Activated CD4-positive, CD25-positive, alpha-beta regulatory T cell treated with anti-CD3 and anti-CD28 coated beads, Interleukin-2, amount 50 U/mL, for 72 hours (primary cell): ENCODE results near the gene PDE10A.

ENCODE experiments used
- DNase-seq: peaks from one replicate; pipeline ENCODE4 v3.0.0; 2021

Gene PDE10A

DNA sequence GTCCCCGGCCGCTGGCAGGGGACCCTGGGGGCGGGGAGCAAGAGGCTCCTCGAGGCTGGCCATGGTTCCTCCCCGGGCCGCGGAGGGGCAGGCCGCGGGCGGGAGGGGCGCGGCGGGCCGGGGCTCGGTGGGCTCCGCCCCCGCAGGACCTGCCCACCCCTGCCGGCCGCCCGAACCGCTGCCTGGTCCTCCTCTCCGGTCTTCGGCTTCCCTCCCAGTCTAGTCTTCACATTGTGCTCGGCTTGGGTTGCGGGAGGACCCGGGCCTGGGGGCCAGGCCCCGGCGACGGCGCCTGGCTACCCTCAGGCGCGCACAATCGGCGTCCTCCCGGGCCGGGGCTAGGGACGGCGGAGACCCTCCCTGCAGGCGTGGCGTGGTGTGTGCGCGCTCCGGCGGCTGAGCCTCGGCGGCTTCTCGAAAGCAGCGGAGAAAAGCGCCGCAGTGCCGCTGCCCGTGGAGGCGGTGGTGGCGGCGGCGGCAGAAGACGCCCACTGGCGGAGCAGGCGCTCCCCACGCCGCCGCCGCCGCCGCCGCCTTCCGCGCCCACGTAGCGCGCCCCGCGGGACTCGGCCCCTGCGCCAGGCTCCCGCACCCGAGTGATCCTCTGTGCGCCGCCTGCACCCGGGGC, at the start of gene PDE10A:
PDE10A (minus strand) TSS at position 493 of the 628 bp plus-strand sequence; CDS start at position 63, 430 bp downstream.
- DNase-seq, result no peak

DNA sequence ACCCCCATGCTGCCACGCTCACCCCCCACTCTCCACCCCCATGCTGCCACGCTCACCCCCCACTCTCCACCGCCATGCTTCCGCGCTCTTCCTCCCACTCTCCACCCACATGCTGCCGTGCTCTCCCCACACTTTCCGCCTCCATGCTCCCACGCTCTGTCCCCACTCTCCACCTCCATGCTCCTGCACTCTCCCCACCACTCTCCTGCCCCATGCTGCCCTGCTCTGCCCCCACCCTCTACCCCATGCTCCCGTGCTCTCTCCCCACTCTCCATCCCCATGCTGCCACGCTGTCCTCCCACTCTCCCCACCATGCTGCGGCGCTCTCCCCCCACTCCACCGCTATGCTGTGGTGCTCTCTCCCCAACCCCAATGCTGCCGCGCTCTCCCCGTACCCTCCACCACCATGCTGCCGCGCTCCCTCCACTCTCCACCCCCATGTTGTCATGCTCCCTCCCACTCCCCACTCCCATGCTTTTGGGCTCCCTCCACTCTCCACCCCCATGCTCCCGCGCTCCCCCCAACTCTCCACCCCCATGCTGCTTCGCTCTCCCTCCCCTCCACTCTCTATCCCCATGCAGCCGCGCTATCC, 46.0 kb upstream of the PDE10A start:
- no peak for DNase-seq

DNA sequence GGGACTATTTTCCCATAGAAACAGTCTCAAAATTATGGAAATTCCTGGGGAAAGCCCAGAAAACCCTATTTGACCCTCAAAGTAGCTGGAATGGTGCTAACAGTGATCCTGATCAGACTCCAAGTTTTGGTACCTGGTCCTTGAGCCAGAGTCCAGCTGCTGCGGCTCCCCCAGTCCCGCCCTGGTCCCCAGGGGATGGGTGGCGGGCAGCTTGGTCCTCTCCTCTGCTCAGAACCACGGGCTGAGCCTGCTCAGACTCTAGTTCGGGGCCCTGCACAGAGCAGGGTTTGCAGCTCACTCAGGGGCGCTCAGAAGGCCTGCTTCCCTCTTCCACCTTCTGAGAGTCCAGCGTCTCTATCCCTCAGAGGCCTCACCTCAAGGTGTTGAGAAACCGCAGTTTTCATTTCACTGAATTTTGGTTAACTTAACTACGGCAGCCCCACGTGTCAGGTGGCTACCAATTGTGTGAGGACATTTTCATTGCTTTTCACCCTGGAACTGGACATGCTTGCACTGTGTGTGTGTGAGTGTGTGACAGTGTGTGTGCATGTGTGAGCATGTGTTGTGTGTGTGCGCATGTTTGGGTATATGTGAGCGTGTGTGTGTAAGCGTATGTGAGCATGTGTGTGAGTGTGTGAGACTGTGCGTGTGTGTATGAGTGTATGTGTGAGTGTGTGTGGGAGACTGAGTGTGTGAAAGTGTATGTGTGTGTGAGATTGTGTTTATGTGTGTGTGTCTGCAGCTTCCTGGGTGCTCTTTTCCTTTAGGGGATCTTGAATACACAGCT, 44.2 kb upstream of the PDE10A start:
- DNase-seq, result no peak

DNA sequence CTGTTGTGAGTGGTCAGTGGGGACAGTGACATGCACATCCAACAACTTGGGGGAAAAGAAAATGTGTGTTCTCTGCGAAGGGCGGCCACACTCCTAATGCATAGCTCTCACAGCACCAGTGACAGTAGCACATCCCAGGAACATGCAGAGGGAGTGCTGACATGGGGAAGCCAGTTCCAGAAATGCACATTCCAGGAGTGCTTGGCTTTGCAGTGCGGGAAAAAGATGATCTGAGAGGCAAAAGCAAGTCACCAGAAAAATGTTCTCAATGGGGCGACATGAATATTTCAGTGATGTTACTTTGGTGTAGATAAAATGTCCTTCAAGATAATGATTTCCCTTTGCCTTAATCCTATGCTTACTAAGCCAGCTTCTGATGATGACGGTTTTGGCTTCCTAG, 42.9 kb upstream of the PDE10A start:
- DNase-seq, result no peak

DNA sequence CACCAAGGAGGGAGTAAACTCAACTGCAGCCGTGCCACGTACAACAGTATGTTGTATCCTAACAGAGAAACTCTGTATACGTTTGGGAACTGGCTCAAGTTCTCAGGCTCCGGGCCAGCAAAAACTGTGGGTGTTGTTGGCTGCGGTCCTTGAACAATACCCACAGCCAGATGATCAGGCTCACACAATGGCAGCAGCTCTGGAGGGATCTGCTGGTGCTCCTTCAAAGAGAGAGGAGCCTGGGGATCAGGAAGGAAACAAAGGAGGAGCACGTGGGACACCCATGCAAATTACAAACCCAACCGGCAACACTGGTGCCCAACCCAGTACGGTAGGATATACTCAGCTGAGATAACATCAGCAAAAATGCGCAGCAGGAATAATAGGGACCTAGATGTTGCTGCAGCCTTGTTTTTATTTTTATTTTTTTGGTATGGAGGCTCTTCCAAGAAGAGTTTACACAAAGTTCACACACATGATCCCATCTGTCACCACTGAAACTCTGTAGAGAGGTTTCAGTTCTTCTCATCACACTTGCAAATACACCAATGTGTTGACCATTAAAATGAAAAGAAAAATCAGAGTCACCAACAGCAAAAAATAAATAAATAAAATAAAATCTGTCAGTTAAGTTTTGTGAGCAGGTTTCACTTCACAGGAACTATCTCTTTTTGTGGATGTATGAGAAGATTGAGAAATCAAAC, 41.2 kb upstream of the PDE10A start:
- no peak for DNase-seq

DNA sequence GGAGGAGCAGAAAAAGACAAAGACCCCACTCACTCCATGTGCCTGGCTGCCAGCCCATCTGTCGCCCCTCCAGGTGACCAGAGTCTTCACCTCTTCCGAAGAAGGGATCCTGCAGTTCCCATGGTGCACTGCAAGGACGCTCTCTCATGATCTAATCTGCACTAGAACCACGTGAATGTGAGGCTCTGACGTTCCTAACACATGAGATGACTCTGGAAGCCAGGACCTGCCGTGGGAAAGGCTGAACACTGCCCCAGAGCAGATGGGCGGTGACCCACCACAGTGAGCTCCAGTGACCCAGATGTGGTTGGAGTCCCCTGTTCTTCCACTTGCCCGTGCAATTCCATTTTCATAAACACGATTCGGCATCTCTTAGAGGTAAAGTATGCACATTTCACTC, 39.6 kb upstream of the PDE10A start:
- no peak for DNase-seq

DNA sequence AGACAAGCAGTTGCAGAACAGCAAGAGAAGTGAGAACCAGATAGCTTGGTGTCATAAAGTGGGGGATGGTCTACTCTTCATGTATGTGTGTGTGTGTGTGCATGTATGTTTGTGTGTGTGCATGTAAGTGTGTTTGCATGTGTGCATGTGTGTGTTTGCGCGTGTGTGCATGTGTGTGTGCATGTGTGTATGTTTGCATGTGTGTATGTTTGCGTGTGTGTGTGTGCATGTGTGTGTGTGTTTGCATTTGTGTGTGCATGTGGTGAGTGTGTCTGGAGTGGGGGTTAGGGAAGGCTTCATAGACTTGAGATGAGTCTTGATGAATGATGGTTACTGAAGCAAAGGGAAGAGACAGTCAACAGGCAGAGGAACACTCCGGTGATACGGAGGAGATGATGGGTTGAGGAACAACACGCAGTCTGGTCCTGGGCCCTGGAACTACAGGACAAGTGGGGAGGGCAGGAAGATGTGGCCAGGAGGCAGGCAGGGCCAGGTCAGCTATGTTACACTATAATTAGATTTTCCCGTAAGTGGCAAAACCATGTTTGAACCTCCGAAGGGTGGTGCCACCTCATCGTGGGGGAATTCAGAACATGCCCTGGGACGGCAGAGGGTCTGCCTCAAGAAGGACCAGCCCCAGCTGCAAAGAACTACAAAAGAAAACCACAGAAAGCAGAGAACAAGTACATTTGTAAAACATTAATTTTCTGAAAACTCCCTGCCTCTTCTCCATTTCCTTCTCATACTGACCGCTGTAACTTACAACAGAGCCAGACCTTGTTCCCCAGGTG, 38.7 kb upstream of the PDE10A start:
- no peak for DNase-seq

DNA sequence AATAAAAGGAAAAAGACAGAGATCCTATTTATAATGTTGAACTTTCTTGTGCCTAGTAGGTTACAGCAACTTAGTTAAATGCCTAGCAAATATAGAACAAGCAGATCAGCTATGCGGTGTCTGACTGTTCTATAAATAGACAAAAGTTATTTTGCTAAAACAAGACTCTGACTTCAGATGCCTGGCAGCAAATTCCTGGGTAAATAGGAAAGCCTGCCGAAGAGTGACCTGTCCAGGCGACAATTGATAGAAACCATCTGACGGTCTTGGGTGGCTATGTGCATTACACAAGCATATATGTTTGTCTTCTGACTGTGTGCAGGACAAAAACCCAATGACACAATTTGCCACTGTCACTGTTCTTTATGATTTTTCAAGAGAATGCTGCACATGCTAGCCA, 38.0 kb upstream of the PDE10A start:
- DNase-seq, result no peak

DNA sequence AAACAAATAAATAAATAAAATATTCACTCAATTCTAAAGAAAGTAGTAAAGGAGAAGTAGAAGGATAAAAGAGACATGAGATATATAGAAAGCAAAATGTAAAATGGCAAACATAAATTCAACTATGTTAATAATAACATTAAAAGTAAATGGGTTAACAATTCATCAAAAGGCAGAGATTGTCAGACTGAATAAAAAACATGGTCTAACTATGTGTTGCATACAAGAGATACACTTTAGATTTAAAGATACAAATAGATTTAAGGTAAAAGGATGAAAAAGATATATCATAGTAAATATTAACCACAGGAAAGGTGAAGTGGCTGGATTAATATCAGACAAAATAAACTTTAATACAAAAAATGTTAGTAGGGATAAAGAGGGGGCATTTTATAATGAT, 35.8 kb upstream of the PDE10A start:
- no peak for DNase-seq

DNA sequence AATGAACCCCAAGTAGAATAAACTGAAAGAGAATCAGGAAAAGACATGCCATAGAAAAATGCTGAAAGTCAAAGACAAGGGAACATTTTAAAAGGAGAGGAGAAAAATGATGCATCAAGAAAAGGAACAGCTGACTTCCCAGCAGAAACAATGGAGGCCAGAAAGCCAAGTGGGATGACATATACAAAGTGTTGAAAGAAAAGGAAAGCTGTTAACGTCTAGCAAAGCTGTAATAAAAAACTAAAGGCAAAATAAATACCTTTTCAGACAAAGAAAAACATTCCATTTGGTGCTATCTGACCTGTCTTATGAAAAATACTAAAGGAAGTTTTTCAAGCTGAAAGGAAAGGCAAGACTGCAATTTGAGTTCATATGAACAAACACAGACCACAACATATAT, 34.1 kb upstream of the PDE10A start:
- DNase-seq, result no peak

DNA sequence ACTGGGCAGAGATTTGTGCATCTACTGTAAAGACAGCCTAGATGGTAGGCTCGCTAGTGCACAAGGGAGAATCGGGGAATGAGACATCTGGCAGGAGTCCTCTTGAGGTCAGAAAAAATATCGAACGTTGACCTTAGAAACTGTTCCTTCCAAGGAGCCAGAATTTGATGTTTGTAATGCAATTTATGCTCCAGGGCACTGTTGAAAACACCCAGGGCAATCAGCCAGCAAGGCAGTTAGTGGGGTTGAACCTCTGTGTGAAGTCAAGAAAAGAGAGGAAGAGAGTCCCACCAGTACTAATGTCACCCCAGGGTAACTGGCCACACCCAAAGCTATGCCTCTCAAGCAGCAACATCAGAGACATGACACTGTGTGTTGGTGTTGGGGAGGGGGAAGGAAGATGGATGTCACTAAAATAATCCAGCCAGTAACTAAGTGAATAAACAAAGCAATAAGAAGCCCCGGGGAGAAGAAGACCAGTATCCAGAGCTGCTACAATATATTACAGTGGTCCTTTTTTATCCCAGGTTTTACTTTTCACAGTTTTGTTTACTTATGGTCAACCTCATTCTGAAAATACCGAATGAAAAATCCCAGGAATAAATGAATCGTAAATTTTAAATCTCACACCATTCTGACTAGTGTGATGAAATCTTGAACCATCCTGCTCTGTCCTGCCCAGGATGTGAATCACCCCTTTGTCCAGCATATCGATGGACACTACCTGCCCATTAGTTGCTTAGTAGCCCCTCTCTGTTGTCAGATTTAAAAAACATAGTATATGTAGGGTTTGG, 32.9 kb upstream of the PDE10A start:
- DNase-seq, result no peak

DNA sequence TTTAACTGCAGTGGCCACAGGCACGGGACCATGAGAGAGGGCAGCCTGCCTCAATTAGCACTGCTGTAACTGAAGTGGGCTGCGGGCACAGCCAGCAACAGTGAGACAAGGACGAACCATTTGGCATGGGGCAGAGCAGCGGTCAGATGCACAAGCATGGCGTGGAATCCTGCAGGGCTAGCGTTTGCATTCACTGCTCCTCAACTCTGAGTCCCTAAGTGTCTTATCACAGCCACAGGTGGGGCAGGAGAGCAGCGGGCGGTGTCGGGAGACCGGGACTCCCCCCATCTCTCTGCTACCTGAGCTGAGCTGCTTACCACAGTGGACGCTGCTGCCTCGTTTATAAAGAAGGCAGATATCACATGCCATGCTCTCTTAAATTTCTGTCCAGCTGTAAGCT, 31.3 kb upstream of the PDE10A start:
- DNase-seq, result no peak

DNA sequence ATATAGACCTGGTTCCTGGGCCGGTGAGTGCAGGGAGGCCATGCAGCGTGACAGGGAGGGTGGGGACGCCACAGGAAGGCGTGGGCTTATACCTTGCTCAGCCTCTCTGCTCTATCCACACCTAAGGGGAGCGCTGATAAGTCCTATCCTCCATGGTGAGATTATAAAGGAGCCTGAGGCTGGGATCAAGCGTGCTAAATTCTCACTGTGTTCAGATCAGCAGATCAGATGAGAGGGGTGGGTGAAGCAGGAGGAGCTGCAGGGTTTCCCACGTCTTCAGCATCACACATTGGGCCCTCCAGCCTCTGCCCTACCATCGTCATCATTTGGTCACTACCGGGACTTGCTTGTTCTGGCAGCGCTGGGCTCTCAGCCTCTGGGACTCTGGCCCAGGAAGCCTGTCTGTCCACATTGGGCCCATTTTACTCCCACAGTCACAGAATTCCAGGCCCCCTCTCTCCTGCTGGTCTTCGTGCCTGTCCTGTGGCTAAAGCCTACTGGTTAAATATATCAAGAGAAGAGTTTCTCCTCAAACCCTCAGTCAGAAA, 29.1 kb upstream of the PDE10A start:
- DNase-seq, result no peak

DNA sequence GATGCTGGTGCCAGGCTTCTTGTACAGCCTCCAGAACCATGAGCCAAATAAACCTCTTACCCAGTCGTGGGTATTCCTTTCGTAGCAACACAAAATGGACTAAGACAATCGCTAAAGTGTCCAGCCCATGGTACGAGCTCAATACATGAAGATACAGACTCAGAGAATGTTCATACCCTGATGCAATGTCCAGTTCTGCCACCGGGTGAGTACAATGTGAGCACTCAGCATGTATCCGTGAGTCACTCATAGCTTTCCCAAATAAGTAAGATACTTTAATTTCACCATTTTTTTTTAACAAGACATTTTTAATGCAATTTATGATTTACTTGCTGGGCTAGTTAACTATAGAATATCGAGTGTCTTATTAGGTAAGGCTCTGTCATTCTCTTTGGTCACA, 26.7 kb upstream of the PDE10A start:
- no peak for DNase-seq

DNA sequence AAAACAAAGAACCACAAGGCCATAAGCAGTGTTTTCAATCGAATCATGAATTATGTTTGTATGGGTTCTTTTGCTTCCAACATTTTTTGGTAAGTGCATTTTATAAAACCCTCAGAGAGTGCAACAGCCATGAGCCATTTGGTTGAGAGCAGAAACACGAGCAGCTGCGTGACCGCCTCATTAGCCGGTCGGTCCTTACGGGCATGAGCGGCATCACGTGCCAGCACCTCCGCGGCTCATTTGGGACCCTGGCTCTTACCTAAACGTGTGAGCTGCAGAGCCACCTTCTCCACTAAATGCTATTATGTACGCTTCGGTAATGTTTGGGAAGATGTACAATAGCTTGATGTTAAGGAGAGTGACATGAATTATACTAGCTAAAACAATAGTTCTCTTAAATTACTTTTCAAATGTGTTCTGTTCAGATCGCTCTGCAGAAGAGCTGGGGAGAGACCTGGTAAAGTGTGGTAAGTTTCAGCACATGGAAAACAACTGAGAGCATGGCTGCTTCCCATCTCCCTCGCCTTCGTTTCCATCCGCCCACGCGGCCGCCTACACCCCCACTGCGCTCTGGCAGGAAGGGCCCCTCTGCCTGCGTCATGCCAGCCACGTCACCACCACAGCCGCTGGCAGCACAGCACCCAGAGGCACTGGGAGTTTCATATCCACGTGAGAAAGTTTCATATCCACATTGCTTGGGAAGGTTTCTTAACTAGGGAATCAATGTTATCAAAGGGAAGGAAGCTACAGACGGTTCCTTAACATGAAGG, 23.7 kb upstream of the PDE10A start:
- no peak for DNase-seq

DNA sequence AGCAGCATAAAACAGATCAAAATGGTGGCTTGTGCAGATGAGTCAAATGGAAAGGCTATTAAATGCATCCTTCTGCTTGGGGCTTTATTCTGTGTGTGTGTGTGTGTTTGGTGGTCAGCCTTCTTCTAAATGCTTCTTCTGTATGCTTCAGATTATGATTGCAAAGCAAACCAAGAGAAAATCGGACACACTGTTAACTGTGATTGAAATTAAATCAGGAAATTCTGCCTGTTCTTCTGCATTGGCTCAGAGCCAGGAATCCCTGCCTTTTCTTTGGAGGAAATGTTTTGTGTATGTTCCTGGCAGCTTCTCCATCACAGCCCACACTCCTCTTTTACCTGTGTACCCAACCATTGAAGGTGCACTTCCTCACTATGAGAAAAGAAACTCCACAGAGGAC, 22.3 kb upstream of the PDE10A start:
- DNase-seq, result no peak

DNA sequence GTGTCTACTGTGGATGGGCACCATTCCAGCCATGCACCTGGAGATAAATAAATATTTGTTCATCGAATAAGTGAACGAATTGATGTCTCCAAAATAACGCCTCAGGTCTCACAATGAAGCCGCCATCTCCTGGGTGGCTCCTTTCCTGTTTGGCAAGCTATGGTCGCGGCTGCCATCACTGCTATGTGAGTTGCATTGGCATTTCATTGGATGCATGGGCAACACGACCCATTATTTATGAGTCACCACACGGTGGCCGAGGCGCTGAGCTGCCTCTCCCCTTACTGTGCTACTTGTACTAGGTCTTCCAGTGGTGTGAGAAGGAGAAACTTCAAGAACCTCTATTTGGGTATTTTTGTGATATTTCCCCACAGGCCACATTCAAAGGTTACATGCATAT, 21.3 kb upstream of the PDE10A start:
- DNase-seq, result no peak

DNA sequence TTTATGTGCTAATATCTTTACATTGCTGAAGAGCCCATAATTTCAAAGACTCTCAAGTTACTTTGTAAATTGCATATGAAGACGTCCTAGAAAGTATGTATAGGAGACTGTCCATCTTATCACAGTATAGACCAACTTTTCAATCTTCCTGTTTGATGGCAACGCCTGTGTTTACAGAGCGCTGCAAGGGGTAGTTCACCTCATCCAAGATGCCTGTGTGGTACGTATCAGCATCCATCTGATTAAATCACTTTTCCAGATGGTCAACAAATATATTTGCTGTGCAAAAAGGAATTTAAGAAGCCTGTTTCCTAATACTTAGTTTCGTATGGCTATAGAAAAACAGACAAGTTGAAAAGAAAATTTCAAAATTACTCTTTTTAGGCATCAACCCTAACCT, 17.9 kb upstream of the PDE10A start:
- DNase-seq, result no peak

DNA sequence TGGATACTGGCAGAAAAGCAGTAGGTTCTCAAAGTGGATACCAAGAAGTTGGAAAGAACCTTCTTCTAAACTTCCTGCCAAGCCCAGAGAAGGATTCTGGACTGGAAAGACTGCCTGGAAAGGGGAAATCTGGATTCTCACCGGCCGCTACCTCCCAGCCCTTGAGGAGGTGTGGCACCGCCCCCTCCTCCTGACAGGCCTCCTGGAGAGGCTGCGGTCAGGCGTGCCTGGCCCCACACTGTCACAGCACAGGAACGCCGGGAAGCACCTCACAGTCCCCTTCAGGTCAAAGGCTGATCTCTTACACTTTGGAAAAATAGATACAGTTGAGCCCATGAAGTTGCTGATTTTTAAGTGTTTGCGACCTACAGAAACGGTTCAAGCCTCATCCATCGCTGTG, 16.3 kb upstream of the PDE10A start:
- DNase-seq, result no peak

DNA sequence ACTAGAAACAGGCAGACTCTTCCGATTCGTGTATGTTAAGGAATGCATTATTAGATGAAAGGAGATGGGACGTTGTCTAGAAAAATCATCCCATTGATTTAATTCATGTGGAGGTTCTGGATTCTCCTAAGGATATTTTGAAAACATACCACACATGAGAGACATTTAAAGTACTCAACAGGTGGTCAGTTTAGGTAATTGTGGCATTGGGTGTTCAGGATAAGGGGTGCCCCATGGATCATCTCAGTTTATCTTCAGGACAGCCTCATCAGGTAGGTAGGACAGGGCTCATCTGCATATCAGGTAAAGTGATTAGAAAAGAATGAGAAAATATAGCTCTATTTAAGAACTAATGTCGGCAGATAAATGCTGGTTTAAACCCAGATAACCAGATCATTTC, 15.9 kb upstream of the PDE10A start:
- DNase-seq, result no peak

DNA sequence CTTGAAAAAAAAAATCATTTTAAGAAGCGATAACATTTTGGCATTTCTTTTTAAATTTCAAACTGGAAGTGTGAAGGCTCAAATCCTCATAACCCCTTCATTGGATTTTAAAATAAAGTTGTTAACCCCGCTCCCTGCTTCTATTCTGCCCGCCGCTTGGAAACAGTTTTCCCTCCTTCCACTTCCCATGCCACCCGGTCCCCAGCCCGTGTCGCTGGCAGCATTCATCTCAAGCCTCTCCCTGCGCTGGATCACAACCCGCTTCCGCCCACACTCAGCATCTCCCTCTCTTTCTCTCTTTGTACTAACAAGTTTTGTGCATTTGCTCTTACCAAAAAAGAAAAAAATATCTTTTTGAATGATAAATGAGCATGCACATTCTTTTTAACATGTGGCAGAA, 15.4 kb upstream of the PDE10A start:
- no peak for DNase-seq
